Measurements from ENCODE around the gene C9orf40.

The C9orf40 gene

GRCh38 chr9:74935008-74935407 lies 17.7 kb downstream of the C9orf40 start:
- DNase-seq: no peak

GRCh38 chr9:74921737-74922136 lies 31.0 kb downstream of the C9orf40 start:
- no peak for DNase-seq

GRCh38 chr9:74920944-74921626 lies 31.6 kb downstream of the C9orf40 start:
- DNase-seq: no peak

GRCh38 chr9:74910036-74910435 lies 42.7 kb downstream of the C9orf40 start:
- DNase-seq: no peak

GRCh38 chr9:74908665-74909064 lies 44.0 kb downstream of the C9orf40 start:
- DNase-seq: no peak

GRCh38 chr9:74907085-74907484 lies 45.6 kb downstream of the C9orf40 start:
- no peak for DNase-seq

GRCh38 chr9:74901001-74901400 lies 51.7 kb downstream of the C9orf40 start:
- DNase-seq: no peak
